Hematopoietic multipotent progenitor cell treated with erythropoietin and hydrocortisone succinate and interleukin-3 and kit ligand, for 4 days (in vitro differentiated cells): ENCODE results near the gene EVC2.

Source experiments
- DNase-seq: peaks from one replicate; pipeline ENCODE4 v3.0.0-alpha.2; 2015

Gene EVC2, protein sequence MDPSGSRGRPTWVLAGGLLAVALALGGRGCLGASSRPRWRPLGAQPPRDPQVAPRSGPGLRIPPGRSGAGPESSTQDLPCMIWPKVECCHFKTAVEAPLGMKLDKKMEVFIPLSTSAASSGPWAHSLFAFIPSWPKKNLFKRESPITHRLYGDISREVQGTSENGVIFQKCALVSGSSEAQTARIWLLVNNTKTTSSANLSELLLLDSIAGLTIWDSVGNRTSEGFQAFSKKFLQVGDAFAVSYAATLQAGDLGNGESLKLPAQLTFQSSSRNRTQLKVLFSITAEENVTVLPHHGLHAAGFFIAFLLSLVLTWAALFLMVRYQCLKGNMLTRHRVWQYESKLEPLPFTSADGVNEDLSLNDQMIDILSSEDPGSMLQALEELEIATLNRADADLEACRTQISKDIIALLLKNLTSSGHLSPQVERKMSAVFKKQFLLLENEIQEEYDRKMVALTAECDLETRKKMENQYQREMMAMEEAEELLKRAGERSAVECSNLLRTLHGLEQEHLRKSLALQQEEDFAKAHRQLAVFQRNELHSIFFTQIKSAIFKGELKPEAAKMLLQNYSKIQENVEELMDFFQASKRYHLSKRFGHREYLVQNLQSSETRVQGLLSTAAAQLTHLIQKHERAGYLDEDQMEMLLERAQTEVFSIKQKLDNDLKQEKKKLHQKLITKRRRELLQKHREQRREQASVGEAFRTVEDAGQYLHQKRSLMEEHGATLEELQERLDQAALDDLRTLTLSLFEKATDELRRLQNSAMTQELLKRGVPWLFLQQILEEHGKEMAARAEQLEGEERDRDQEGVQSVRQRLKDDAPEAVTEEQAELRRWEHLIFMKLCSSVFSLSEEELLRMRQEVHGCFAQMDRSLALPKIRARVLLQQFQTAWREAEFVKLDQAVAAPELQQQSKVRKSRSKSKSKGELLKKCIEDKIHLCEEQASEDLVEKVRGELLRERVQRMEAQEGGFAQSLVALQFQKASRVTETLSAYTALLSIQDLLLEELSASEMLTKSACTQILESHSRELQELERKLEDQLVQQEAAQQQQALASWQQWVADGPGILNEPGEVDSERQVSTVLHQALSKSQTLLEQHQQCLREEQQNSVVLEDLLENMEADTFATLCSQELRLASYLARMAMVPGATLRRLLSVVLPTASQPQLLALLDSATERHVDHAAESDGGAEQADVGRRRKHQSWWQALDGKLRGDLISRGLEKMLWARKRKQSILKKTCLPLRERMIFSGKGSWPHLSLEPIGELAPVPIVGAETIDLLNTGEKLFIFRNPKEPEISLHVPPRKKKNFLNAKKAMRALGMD

GRCh38 chr4:5708449-5709206 lies at the start of gene EVC2:
Gene EVC2, minus strand, starts transcription at chr4:5708559. Its CDS starts 46 bp downstream, at chr4:5708513.
- peak; percentile 33 for DNase-seq

DNA sequence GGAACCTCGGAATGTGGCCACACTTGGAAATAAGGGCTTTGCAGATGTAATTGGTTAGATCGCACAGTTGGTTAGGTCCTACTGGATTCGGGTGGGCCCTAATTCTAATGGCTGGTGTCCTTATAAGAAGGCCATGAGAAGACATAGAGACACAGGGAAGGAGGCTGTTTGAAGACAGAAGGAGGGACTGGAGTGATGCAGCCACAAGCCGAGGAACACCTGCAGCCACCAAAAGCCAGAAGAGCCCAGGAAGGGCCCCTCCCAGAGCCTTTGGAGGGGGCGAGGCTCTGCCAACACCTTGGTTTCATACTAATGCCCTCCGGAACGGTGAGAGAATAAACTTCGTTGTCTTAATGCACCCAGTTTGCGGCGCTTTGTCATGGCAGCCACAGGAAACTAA lies 49.6 kb upstream of the EVC2 start:
- no peak for DNase-seq

DNA sequence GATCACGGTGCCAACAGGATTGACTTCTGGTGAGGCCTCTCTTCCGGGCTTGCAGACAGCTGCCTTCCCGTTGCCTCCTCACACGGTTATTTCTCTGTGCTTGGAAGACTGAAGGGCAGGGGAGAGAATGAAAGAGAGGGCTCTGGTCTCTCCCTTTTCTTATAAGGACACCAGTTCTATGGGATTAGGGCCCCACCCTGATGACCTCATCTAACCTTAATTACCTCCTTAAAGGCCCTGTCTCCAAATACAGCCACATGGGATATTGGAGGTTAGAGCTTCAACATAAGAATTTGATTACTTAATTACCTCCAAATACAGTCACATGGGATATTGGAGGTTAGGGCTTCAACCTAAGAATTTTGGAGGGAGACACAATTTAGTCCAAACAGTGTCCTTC lies 49.2 kb upstream of the EVC2 start:
- no peak for DNase-seq

DNA sequence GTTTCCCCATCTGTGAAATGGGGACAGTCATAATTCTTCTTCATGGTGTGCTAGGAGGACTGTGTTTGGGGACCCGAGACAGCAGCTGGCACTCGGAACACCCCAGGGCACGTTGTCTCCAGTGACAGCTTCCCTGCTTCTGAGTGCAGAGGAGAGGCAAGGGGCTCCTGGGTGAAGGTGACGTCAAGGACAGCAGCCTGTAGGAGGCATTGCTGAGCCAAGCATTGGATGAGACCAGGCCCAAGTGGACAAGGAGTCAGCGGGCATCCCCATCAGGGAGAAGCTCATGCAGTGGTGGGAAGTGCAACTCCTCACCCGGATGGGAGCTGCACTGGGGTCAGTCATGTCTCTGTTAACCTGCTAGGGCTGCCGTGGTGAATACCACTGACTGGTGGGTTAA lies 48.7 kb upstream of the EVC2 start:
- DNase-seq, result no peak

DNA sequence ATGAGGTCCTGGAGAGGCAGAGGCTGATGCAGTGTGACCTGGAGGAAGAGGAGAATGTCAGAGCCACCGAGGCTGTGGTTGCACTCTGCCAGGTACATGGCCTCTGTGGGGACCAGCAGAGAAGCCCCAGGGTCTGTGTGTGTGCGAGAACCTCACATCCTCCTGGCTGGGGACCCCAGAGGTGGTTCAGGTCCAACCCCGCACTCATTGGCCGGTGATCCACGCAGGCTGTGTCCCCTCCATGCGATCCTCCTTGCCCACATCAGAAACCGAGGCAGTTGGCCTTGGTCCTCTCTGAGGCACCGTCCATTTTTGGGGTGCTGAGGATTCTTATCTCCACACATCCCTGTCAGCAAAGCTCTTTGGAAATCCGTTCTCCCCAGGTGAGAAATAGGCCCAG lies 47.9 kb upstream of the EVC2 start:
- no peak for DNase-seq

DNA sequence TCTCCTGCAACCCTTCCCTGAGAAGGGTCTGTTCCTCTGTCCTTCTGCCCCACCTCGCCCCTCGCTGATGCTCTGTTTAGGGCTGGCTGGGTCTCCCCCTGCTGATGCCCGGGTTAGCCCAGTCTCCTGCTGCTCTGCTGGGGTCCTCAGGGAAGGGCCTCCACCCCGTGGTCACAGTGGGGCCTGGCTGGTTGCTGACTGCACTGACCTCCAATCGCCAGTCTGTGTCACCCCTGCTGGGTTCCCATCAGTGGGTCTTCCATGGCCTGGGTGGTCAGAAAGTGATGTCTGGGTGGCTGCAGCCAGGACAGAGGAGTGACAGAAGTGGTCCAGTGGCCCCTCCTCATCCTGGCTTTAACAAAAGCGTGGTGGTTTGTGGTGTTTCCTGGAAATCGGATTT lies 47.3 kb upstream of the EVC2 start:
- DNase-seq, result no peak

DNA sequence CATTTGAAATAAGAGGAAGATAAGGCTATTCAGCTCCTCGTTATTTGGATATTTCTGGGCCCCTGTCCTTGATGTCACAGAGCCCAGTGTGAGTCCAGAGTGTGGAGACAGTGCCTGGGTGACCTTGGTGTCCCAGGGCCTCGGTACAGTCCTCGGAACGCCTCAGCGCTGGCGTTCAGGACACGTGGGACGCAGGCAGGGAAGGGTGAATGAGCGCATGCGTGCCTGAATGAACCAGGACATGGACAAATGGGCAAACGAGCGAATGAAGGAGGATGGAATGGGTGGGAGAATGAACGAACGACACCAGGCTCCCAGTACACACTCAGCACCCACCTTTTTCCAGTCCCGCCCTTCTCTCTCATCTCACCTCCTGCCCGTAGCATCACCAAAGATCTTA lies 46.8 kb upstream of the EVC2 start:
- DNase-seq, result no peak

DNA sequence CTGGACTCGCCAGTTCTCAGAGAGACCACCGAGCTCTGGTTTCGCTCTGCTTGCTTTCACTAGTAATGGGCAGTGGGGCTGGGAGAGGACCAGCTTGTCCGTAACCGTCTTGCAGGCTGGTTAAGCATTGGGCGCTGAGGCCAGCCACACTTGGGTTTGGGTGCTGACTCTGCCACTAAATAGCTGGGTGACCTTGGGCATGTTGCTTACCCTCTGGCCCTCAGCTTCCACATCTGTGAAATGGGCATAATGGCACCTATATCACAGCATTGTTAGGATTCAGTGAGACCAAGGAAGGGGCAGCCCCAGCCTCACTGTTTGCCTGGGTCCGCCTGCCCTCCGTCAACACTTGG lies 46.1 kb upstream of the EVC2 start:
- no peak for DNase-seq

- DNase-seq, result no peak
Measured at GRCh38 chr4:5753766-5754528, 45.6 kb upstream of the EVC2 start.

DNA sequence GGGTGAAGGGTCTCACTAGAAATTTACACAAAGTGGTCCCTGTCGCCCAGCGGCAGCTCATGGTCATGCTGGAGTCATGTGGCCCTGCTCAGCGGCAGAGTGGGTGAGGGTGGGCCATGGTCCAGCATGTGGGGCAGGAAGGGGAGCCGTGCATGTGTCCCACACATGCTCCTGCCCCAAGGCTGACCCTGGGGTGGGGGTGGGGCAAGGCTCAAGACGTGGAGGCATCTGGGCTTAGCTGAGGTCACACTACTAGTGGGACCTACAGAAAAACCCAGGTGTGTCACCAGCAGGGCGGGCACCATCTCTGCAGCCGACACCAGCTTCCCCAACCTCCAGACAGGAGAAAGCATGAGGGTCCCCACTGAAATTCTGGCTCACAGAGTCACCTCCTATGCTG lies 45.0 kb upstream of the EVC2 start:
- no peak for DNase-seq

DNA sequence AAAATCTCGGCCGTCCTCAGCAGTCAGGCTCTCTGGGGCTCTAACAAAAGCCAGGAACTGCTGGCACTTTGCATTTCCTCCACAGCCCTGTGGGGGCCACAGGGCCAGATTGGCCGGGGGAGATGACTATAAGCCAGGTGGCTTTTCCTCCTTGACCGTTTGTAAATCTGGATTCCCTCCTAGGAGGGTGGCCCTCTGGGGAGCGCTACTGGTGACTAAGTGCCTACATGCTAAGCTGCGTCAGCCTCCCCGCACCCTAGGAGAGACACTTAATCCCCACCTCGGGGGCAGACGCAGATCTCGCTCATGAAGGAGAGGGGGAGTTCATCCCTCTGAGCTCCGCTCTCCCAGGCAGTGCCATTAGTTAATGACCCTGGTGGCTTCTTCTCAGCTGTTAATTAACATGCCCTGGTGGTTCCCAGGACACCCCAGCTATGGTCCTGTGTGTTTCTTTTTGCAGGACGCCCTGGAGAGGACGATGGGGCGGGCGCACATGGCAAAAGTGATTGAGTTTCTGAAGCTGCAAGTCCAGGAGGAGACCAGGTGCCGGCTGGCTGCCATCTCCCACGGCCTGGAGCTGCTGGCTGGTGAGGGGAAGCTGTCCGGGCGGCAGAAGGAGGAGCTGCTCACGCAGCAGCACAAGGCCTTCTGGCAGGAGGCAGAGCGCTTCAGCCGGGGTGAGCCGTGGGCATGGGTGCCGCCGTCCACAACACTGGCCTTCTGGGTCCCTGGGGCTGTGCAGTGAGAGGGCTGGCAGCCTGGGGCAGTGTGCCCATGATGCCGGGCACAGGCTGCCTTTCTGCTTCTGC lies 44.2 kb upstream of the EVC2 start:
- DNase-seq, result no peak

GRCh38 chr4:5751666-5752375 lies 43.5 kb upstream of the EVC2 start:
- DNase-seq, result no peak

DNA sequence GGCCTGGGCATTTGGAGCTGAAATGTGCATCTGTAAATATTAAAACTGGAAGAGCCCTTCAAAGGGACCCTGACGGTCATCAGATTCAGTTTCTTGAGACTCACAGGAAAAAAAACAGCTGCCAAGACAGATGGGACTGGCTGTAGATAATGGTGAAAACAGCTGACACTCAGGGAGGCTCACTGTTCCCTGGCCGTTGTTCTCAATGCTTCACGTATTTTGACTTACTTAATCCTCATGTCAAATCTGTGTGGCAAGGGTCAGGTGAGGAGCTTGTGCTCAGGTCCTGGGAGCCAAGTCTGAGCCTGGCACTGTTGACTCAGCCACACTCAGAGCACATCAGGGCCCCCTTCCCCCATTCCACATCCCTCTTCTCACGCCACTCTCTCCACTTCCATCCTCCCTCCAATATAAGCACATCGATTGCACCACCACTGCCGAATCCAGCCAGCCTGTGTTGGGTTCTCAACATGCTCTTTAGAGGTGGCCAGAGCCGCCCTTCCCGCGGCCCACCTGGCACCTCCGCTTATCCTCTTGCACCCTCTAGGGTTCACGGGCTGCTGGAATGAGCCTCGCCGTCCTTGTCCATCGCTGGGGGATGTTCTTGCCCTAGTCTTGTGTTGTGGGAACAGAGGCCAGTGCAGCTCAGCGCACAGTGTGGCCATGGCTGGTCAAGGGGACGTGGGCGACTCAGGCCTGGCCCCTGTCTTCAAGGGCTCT lies 42.7 kb upstream of the EVC2 start:
- no peak for DNase-seq

DNA sequence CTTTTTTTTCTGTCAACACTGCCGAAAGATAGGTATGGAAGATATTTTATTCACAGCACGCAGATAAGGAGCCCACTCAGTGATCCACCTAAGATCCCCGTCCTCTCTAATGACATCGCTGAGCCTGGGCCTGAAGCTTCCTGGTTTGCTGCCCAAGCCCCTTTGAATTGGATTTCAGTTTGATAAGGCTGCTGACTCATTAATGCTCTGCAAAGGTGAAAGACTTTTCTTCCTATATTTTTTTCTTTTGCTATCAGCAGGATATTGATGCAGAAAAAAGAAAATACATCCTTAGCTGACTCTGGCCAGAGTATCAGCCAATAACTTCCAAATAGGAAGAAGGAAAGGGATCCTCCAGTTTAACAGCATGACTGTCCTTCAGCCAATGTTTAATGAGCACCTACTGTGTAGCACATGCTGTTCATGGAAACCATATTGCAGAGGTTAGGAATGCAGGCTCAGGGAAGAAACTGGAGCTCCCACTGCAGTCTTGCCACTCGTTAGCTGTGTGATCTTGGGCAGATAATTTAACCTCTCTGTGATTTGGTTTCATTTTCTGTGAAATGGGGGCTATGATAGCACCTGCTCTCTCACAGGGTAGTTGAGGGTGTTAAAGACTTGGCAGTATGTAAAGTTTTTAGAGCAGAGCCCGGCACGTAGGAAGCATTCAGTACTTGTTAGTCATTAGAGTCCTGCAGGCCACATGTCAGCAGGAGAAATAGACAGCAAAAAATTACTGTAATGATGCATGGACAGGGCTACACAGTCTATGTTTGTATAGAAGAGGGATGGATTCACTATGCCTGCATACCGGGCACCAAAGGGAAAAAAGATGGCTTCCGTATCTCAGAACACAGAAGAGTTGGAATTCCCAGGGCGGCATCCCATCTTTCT lies 41.9 kb upstream of the EVC2 start:
- DNase-seq, result peak; percentile 34

DNA sequence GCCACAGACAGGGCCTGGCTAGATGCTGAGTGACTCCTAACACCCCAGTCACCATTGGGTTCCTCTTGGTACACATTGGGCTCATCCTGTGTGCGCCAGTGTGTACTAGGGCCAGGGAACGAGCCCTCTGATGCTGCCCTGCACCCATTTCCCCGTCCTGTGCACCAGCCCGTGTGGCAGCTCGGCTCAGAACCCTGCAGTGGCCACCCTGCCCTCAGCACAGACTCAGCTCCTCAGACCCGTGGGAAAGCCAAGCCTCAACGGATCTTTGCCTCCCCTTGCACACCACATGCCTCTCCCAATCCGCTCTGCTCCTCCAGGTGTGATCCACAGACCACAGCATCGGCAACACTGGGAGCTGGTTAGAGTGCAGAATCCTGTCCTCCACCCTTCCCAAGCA lies 41.2 kb upstream of the EVC2 start:
- DNase-seq, result no peak

DNA sequence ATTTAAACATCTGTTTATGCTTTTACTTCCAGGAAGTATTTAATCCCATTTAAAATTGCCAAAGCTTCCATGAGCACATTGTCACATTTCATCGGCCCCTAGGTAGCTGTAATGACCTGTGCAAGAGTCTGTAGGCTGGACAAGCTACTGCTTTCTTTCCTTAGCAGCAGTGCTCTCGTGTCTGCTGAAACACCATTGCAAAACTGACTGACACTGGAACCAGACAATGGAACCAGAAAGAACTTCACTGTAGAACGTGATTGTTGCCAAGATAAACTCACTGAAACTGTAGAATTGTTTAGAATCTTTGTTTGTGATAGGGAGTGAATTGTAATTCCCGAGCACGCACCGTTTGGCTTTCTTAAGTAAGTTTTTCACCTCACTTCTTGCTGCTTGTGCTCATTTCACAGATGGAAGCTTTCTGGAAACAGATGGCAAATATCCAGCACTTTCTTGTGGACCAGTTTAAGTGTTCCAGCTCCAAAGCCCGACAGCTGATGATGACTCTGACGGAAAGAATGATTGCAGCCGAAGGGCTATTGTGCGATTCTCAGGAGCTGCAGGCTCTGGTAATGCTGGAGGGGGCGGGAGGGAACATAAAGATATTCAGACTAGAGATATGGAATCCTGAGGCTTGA lies 39.5 kb upstream of the EVC2 start:
- no peak for DNase-seq

- no peak for DNase-seq
Measured at GRCh38 chr4:5746829-5747737, 38.7 kb upstream of the EVC2 start.
